Ascending aorta (tissue), 2 donors: ENCODE results near the gene BCAR1. TPM values are rescaled to one million over a fixed set of nuclear protein-coding genes. Genes with fewer than 3 reads are reported as not detected.
"Not testable (repeated sequence)": the region's sequence is repeated elsewhere in the genome, so short reads cannot be mapped to it uniquely, and the experiment has no call there.

Source experiments
- DNase-seq, 2 donors: peaks; one replicate each; pipeline ENCODE4 v3.0.0-alpha.2; 2019; ENCODE audit warnings: low spot score in 2 of 2
- H3K27ac ChIP-seq, 2 donors: fragments of 200-600 bp; sonication (generic); one replicate each; pipeline ENCODE4 v1.5.1; 2016 to 2017; ENCODE audit warnings: mild to moderate bottlenecking in 1 of 2
- H3K27me3 ChIP-seq: fragments of 200-600 bp; sonication (generic); one replicate; pipeline ENCODE4 v1.5.1; 2017
- H3K36me3 ChIP-seq, 2 donors: fragments of 200-600 bp; sonication (generic); one replicate each; pipeline ENCODE4 v1.5.1; 2016
- H3K4me1 ChIP-seq, 2 donors: fragments of 200-600 bp; sonication (generic); one replicate each; pipeline ENCODE4 v1.5.1; 2016 to 2017; ENCODE audit warnings: mild to moderate bottlenecking in 1 of 2
- H3K4me3 ChIP-seq, 2 donors: fragments of 200-600 bp; sonication (generic); one replicate each; pipeline ENCODE4 v1.5.1; 2016 to 2017; ENCODE audit warnings: mild to moderate bottlenecking in 1 of 2
- H3K9me3 ChIP-seq, 2 donors: fragments of 200-600 bp; sonication (generic); one replicate each; pipeline ENCODE4 v1.5.1; 2016
- CTCF ChIP-seq, 3 experiments: fragments of 200-600 bp in 2 of 3; fragments of 450-650 bp in 1 of 3; sonication (generic) in 2 of 3; IDR thresholded peaks; one replicate each; pipeline ENCODE4 v1.5.1; 2016 to 2019; ENCODE audit warnings: antibody characterized with exemption in 3 of 3, mild to moderate bottlenecking in 1 of 3, moderate library complexity in 1 of 3
- intact Hi-C: fragments of 100-400 bp; cut with DNase I; formaldehyde crosslinking; loops from one replicate; pipeline ENCODE4 v1.15.1; 2023
- total RNA-seq: library from RNA; depleted of rRNA; stranded (reverse); fragments of >200 nt; gene quantifications from one replicate; pipeline ENCODE4 v1.1.0, GENCODE V29; 2016

Gene BCAR1
- total RNA-seq, 1 donor from 2014 or later: 243 TPM

DNA sequence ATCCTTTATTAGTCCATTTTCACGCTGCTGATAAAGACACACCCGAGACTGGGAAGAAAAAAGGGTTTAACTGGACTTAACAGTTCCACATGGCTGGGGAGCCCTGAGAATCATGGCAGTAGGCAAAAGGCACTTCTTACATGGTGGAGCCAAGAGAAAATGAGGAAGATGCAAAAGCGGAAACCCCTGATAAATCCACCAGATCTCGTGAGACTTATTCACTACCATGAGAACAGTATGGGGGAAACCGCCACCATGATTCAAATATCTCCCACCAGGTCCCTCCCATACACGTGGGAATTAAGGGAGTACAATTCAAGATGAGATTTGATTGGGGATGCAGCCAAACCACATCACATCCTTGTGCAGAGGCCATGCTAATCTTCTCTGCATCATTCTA lies 35.0 kb upstream of the BCAR1 start:
- no peak for TF ChIP-seq CTCF (IDR thresholded peaks at IDR 0.05)
- no peaks in the 10 kb centered on the region for H3K27me3 ChIP-seq
- intact Hi-C loops: no loop called here
- no peak overlapping the region for H3K27ac ChIP-seq
- H3K4me1 ChIP-seq: no peaks in the 10 kb centered on the region
- H3K4me3 ChIP-seq: no peak overlapping the region
- no peaks in the 10 kb centered on the region for H3K9me3 ChIP-seq
- DNase-seq: no peak
- H3K36me3 ChIP-seq: peaks cover 0 to 7% of the 10 kb centered on the region in 2 donors

GRCh38 chr16:75282466-75283281 lies 31.2 kb upstream of the BCAR1 start:
- Histone ChIP-seq H3K9me3 (no peaks in the 10 kb centered on the region), H3K4me1 (peaks cover 0 to 5% of the 10 kb centered on the region in 2 donors), H3K36me3 (no peaks in the 10 kb centered on the region), H3K4me3 (no peak overlapping the region), H3K27ac (no peak overlapping the region), H3K27me3 (no peaks in the 10 kb centered on the region)
- DNase-seq: no peak
- intact Hi-C loops: no loop called here
- TF ChIP-seq CTCF (IDR thresholded peaks at IDR 0.05): no peak

- Histone ChIP-seq H3K36me3 (no peaks in the 10 kb centered on the region), H3K4me3 (no peak overlapping the region), H3K27me3 (no peaks in the 10 kb centered on the region), H3K27ac (no peak overlapping the region), H3K4me1 (peaks cover 0 to 5% of the 10 kb centered on the region in 2 donors), H3K9me3 (no peaks in the 10 kb centered on the region)
- no peak for DNase-seq
- no peak for TF ChIP-seq CTCF (IDR thresholded peaks at IDR 0.05)
- intact Hi-C loops: no loop called here
These were observed 30.4 kb upstream of the BCAR1 start for GRCh38 chr16:75281826-75282225.

DNA sequence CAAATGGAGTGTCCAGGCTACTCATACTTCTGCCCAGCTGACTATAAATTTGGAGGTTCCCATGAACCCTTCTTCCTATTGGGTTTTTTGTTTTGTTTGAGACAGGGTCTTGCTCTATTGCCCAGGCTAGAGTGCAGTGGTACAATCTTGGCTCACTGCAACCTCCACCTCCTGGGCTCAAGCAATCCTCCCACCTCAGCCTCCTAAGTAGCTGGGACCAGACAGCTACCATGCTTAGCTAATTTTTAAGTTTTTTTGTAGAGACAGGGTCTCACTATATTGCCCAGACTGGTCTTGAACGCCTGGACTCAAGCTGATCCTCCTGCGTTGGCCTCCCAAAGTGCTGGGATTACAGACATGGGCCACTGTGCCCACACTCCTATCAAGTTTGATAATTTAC lies 29.6 kb upstream of the BCAR1 start:
- intact Hi-C loops, H3K4me3 ChIP-seq, H3K4me1 ChIP-seq, DNase-seq, H3K36me3 ChIP-seq, H3K27me3 ChIP-seq, H3K27ac ChIP-seq, H3K9me3 ChIP-seq: not testable (repeated sequence)

DNA sequence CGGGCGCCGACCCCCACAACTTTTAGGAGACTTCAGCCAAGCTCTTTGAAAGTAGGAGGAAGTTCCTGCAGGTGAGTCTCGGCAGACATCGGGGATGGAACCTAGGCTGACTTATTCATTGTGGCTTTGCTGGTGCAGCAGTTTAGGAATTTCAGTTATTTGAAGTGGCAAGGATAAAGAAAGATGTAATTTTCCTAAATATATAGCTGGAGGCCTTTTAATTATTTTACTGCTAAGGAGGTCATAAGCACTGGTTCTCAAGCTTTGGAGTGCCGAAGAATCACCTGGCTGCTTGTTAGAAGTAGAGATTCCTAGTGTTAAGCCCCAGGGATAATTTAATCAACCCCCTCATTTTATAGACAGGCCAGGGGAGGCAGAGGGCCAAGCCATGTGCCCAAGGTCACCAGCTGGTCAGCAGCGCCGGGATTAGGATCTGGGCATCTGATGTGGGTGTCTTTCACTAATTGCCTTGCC lies 28.9 kb upstream of the BCAR1 start:
- H3K36me3 ChIP-seq: no peaks in the 10 kb centered on the region
- peaks cover 0 to 5% of the 10 kb centered on the region in 2 donors for H3K4me1 ChIP-seq
- no peak overlapping the region for H3K4me3 ChIP-seq
- no peak overlapping the region for H3K27ac ChIP-seq
- DNase-seq: no peak
- H3K9me3 ChIP-seq: no peaks in the 10 kb centered on the region
- intact Hi-C loops: no loop called here
- H3K27me3 ChIP-seq: no peaks in the 10 kb centered on the region
- TF ChIP-seq CTCF (IDR thresholded peaks at IDR 0.05): no peak

DNA sequence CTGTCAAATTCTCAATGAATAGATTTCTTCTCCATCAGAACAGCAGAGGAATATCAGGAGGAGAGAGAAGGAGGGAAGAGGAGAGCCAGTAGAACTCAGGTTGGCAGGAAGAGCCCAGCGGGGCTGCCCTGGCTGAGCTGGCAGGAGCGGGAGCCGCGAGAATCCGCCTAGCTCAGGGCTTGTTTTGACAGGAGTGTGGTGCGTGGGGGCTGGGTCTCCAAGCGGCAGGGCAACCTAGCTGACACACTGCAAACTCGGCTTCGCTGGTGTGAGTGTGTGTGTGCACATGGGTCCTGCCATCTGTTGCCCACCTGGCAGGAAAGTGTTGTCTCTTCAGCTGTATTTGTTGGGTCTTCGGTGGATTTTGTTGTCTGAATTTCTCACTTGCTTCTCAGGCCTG lies 27.9 kb upstream of the BCAR1 start:
- DNase-seq: no peak
- intact Hi-C loops: no loop called here
- Histone ChIP-seq H3K4me1 (peaks cover 0 to 5% of the 10 kb centered on the region in 2 donors), H3K27ac (no peak overlapping the region), H3K36me3 (no peaks in the 10 kb centered on the region), H3K4me3 (no peak overlapping the region), H3K9me3 (no peaks in the 10 kb centered on the region), H3K27me3 (no peaks in the 10 kb centered on the region)
- TF ChIP-seq CTCF (IDR thresholded peaks at IDR 0.05): no peak
